Sigmoid colon (tissue), 7 donors: ENCODE measurements around the gene PRPF40A. TPM values are rescaled to one million over a fixed set of nuclear protein-coding genes. Genes with fewer than 3 reads are reported as not detected.
"Not testable (repeated sequence)": the region's sequence is repeated elsewhere in the genome, so short reads cannot be mapped to it uniquely, and the experiment has no call there.

ENCODE experiments used
- DNase-seq: peaks from one replicate; pipeline ENCODE4 v3.0.0-alpha.2; 2019
- H3K27ac ChIP-seq, 4 donors: fragments of 200-600 bp; sonication (generic); one replicate each; pipeline ENCODE4 v1.5.1; 2016 to 2019; ENCODE audit warnings: mild to moderate bottlenecking in 1 of 4
- H3K27me3 ChIP-seq, 3 donors: fragments of 200-600 bp; sonication (generic); one replicate each; pipeline ENCODE4 v1.5.1; 2019; ENCODE audit warnings: mild to moderate bottlenecking in 1 of 3
- H3K36me3 ChIP-seq, 4 donors: fragments of 200-600 bp; sonication (generic); one replicate each; pipeline ENCODE4 v1.5.1; 2016 to 2019
- H3K4me1 ChIP-seq, 4 donors: fragments of 200-600 bp; sonication (generic); one replicate each; pipeline ENCODE4 v1.5.1; 2017 to 2019
- H3K4me3 ChIP-seq, 4 donors: fragments of 200-600 bp; sonication (generic); one replicate each; pipeline ENCODE4 v1.5.1; 2017 to 2019; ENCODE audit warnings: mild to moderate bottlenecking in 2 of 4, moderate library complexity in 1 of 4
- H3K9me3 ChIP-seq, 4 donors: fragments of 200-600 bp in 3 of 4; sonication (generic) in 3 of 4; one replicate each; pipeline versions ENCODE4 v1.5.1 to v1.6.1; 2013 to 2019
- EP300 ChIP-seq, 4 donors: sonication (generic); formaldehyde crosslinking; IDR thresholded peaks; one replicate each; pipeline ENCODE4 v1.6.1; 2017; ENCODE audit warnings: antibody characterized with exemption in 4 of 4
- POLR2A ChIP-seq, 2 donors: fragments of 450-650 bp; IDR thresholded peaks; one replicate each; pipeline ENCODE4 v1.6.1; 2016; ENCODE audit warnings: antibody characterized with exemption in 2 of 2, mild to moderate bottlenecking in 2 of 2, moderate library complexity in 2 of 2
- POLR2AphosphoS5 ChIP-seq, 4 donors: sonication (generic); formaldehyde crosslinking; IDR thresholded peaks; one replicate each; pipeline ENCODE4 v1.6.1; 2017; ENCODE audit warnings: antibody characterized with exemption in 4 of 4
- WGBS, 2 donors: extraction: QIAGEN DNeasy Blood & Tissue Kit; methylation state at CpG; one replicate each; pipeline ENCODE4 v1.1.7; 2013; 5-methylcytosine and 5-hydroxymethylcytosine counted together
- intact Hi-C: fragments of 100-400 bp; cut with DNase I; formaldehyde crosslinking; loops from one replicate; pipeline ENCODE4 v1.15.1; 2023
- polyA plus RNA-seq, 3 donors: library from polyadenylated mRNA; stranded (reverse); fragments of 200-250 nt; gene quantifications; one replicate each; pipeline ENCODE4 v1.2.3, GENCODE V29; 2013
- total RNA-seq, 4 donors: library from RNA; depleted of rRNA; stranded (reverse); fragments of >200 nt; gene quantifications; one replicate each; pipeline ENCODE4 v1.1.0, GENCODE V29; 2016
- TF ChIP-seq, protein P1 (sequence below), 4 experiments: fragments of 450-650 bp in 3 of 4; fragments of 200-600 bp in 1 of 4; IDR thresholded peaks; one replicate each; pipeline ENCODE4 v1.5.1; 2016 to 2019; ENCODE audit warnings: antibody characterized with exemption in 4 of 4, mild to moderate bottlenecking in 3 of 4, moderate library complexity in 2 of 4
- donor health status: healthy with polysubstance abuse.
- donor health status: Bipolar disorder and iron deficiency.
- donor health status: healthy.

The PRPF40A gene
- total and polyA plus RNA-seq, 7 donors = 24.0 to 200 (median 69.2) TPM

DNA sequence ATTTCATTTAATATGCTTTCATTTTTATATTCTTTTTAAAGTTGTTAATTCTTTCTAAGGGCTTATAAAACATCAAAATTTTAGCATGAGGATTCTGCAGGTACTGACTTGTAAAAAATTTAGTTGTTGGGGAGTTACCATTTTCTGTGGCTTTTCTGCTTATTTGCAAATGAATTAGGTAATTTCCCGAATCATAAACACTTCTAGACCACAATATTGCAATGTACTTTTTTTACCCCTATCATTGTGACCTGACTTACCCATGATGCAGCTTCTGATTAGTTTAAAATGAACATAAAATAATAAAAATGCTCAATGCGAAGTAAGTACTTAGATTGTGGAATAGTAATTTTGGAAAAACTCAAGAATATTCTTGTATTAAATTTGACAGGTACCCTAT, 12.6 kb upstream of the PRPF40A start:
- TF ChIP-seq, protein P1, sequence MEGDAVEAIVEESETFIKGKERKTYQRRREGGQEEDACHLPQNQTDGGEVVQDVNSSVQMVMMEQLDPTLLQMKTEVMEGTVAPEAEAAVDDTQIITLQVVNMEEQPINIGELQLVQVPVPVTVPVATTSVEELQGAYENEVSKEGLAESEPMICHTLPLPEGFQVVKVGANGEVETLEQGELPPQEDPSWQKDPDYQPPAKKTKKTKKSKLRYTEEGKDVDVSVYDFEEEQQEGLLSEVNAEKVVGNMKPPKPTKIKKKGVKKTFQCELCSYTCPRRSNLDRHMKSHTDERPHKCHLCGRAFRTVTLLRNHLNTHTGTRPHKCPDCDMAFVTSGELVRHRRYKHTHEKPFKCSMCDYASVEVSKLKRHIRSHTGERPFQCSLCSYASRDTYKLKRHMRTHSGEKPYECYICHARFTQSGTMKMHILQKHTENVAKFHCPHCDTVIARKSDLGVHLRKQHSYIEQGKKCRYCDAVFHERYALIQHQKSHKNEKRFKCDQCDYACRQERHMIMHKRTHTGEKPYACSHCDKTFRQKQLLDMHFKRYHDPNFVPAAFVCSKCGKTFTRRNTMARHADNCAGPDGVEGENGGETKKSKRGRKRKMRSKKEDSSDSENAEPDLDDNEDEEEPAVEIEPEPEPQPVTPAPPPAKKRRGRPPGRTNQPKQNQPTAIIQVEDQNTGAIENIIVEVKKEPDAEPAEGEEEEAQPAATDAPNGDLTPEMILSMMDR (IDR thresholded peaks at IDR 0.05) = no peak
- no peak for TF ChIP-seq POLR2A (IDR thresholded peaks at IDR 0.05)
- no peak for TF ChIP-seq POLR2AphosphoS5 (IDR thresholded peaks at IDR 0.05)
- TF ChIP-seq EP300 (IDR thresholded peaks at IDR 0.05) = no peak
- no peak overlapping the region for H3K4me3 ChIP-seq
- no peak for DNase-seq
- H3K27me3 ChIP-seq = no peaks in the 10 kb centered on the region
- H3K27ac ChIP-seq = no peak overlapping the region
- no peaks in the 10 kb centered on the region for H3K36me3 ChIP-seq
- no peaks in the 10 kb centered on the region for H3K4me1 ChIP-seq
- WGBS, 2 donors = 74 to 84% methylated on average over 2 of the region's 2 CpGs
- no peaks in the 10 kb centered on the region for H3K9me3 ChIP-seq
- intact Hi-C loops = no loop called here

- H3K4me1 ChIP-seq = peaks cover 0 to 27% (median 20%) of the 10 kb centered on the region in 4 donors
- H3K4me3 ChIP-seq = no peak overlapping the region
- no peaks in the 10 kb centered on the region for H3K27me3 ChIP-seq
- H3K36me3 ChIP-seq = no peaks in the 10 kb centered on the region
- TF ChIP-seq EP300 (IDR thresholded peaks at IDR 0.05) (no peak), POLR2AphosphoS5 (IDR thresholded peaks at IDR 0.05) (no peak), POLR2A (IDR thresholded peaks at IDR 0.05) (no peak)
- TF ChIP-seq, protein P1 (IDR thresholded peaks at IDR 0.05) = no peak
- WGBS, 2 donors = 97 to 100% methylated on average over 1 of the region's 1 CpG
- no peak for DNase-seq
- intact Hi-C loops = no loop called here
- H3K27ac ChIP-seq = no peak overlapping the region
- no peaks in the 10 kb centered on the region for H3K9me3 ChIP-seq
These were observed 6.7 kb upstream of the PRPF40A start for GRCh38 chr2:152723918-152724317.

- 96 to 97% methylated on average over 8 of the region's 8 CpGs for WGBS, 2 donors
- H3K36me3 ChIP-seq, H3K27ac ChIP-seq, intact Hi-C loops, H3K27me3 ChIP-seq, H3K9me3 ChIP-seq, H3K4me3 ChIP-seq, DNase-seq: not testable (repeated sequence)
- peaks cover 0 to 27% (median 20%) of the 10 kb centered on the region in 4 donors for H3K4me1 ChIP-seq
These were observed 5.4 kb upstream of the PRPF40A start for GRCh38 chr2:152722639-152723038.

DNA sequence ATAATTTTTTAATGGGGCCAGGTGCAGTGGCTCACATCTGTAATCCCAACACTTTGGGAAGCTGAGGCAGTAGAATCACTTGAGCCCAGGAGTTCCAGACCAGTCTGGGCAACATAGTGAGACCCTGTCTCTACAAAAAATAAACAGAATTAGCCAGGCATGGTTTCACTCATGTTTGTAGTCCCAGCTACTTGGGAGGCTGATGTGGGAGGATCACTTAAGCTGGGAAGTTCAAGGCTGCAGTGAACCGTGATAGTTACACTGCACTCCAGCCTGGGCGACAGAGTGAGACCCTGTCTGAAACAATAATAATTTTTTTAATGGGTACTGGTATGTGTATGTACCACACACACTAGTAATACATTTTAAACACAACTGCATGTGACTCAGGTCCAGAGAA, 3.5 kb upstream of the PRPF40A start:
- no peaks in the 10 kb centered on the region for H3K9me3 ChIP-seq
- H3K27ac ChIP-seq = no peak overlapping the region
- intact Hi-C loops = no loop called here
- H3K36me3 ChIP-seq = no peaks in the 10 kb centered on the region
- no peak for DNase-seq
- no peaks in the 10 kb centered on the region for H3K27me3 ChIP-seq
- whole genome bisulfite sequencing, 2 donors = 83 to 92% methylated on average over 2 of the region's 2 CpGs
- H3K4me3 ChIP-seq = no peak overlapping the region
- peaks cover 0 to 37% (median 30%) of the 10 kb centered on the region in 4 donors for H3K4me1 ChIP-seq
- TF ChIP-seq, protein P1 (IDR thresholded peaks at IDR 0.05) = no peak
- TF ChIP-seq POLR2A (IDR thresholded peaks at IDR 0.05) (no peak), EP300 (IDR thresholded peaks at IDR 0.05) (no peak), POLR2AphosphoS5 (IDR thresholded peaks at IDR 0.05) (no peak)

DNA sequence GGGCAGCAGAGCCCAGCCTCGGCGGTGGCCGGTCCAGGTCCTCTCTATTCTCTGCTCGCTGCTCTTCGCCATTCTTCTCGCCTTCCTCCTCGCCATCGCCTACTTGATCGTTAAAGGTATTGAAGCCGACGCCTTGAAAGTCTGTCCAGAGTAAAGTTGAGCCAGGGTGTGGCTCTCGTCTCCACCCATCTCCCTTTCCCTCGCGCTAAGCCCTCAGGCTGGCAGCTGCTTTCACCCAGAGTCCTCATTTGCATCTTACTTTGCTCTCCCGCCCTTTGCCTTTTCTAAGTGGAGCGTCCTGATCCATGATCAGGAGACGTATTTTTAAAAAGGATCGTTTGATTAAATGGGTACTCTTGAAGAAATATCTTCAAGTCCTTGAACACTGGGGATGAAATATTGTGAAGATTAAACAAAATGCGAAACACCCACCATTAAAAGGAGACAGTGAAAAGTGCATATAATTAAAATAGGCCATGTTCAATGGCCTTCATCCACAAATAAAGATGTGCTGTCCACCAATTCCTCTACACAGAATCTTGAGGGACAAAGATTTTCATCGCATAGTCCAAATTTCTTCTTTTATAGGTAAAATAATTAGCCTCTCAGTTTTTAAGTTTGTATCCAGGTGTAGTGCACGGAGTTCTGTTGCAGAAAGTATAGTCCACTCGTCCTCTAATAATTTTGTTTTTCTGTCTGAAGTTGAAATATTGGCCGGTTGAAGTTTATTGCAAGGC, 1.8 kb upstream of the PRPF40A start:
- peak overlapping the region; percentile 96 to 98 (median 97) for H3K27ac ChIP-seq
- H3K36me3 ChIP-seq = peaks cover 0 to 4% (median 0%) of the 10 kb centered on the region in 4 donors
- DNase-seq = peak; percentile 65
- H3K4me1 ChIP-seq = peaks cover 0 to 47% (median 36%) of the 10 kb centered on the region in 4 donors
- no peaks in the 10 kb centered on the region for H3K9me3 ChIP-seq
- TF ChIP-seq, protein P1 (IDR thresholded peaks at IDR 0.05) = no peak
- no peak for TF ChIP-seq POLR2AphosphoS5 (IDR thresholded peaks at IDR 0.05)
- no peak for TF ChIP-seq EP300 (IDR thresholded peaks at IDR 0.05)
- TF ChIP-seq POLR2A (IDR thresholded peaks at IDR 0.05) = no peak
- H3K27me3 ChIP-seq = no peaks in the 10 kb centered on the region
- WGBS, 2 donors = 2 to 6% methylated on average over 23 of the region's 23 CpGs
- H3K4me3 ChIP-seq = peak overlapping the region; percentile 87 to 94 (median 94)
- intact Hi-C loops = loop anchor here (2.0 to 10.0 kb wide), 3 partner anchors 436 to 756 kb away; partner anchors contain the start of genes RPRM and STAM2
